ENCODE data around the gene DNAJC17.

DNAJC17 gene

DNA sequence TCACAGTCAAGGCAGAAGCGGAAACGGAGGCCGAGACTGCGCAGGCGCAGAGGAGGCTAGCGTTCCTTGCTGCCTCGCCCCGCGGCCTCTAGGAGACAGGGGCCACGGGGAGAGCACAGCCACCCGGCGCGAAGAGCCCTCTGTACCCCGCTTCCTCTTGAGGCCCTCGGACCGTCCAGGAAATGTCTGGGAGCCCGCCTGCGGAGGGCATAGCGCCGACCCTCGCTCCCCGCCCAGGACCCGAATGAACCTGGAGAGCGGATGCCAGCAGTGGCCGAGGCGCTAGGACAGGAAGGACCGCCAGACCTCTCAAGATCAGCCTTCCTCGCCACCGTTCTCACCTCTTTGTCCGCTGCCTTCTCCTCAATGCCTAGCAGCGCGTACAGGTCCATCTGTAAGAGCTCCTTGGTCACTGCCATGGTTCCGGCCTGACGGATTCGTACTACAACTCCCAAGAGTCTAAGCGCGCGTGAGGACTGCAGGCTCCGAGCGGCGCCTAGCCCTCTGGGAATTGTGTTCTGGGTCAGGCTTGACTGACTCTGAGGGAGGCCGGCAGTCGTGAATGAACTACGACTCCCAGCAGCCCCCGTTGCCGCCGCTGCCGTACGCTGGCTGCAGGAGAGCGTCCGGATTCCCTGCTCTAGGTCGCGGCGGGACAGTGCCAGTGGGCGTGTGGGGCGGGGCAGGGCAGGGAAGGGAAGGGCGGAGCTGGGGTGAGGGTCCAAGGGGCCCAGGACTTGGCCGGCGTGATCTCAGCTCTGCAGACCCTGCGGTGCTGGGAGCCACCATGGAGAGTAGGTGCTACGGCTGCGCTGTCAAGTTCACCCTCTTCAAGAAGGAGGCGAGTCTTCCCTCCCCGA lies at the start of gene DNAJC17, which contains the start of gene ZFYVE19:
Gene DNAJC17, minus strand, starts transcription at position 446 of the 860 bp plus-strand sequence. Its CDS starts 27 bp downstream, at position 419.
Gene ZFYVE19, plus strand, starts transcription at position 62 of the 860 bp plus-strand sequence. Its CDS starts 501 bp downstream, at position 563.
- no peak for FAIRE-seq

GRCh38 chr15:40856746-40857145 lies 49.5 kb upstream of the DNAJC17 start:
- FAIRE-seq: no peak

- no peak for FAIRE-seq
Observed at GRCh38 chr15:40855706-40856234, 48.5 kb upstream of the DNAJC17 start.

DNA sequence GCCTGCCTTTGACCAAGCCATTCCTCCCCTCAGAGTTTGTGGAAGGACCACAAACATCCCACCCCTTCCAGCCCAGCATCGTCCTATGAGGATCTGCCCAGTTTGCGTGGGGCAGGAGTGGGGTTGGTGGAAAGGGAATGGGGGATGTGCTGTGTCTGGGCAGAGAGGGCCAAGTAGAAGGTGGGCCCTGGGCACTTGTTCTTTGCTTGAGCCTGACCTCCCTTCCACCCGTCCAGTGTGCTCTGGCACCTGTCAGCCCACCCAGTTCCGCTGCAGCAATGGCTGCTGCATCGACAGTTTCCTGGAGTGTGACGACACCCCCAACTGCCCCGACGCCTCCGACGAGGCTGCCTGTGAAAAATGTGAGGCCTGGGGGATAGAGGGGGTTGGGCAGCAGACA lies 46.9 kb upstream of the DNAJC17 start:
- FAIRE-seq: no peak

- FAIRE-seq: no peak
Observed at GRCh38 chr15:40853241-40853890, 46.1 kb upstream of the DNAJC17 start.

DNA sequence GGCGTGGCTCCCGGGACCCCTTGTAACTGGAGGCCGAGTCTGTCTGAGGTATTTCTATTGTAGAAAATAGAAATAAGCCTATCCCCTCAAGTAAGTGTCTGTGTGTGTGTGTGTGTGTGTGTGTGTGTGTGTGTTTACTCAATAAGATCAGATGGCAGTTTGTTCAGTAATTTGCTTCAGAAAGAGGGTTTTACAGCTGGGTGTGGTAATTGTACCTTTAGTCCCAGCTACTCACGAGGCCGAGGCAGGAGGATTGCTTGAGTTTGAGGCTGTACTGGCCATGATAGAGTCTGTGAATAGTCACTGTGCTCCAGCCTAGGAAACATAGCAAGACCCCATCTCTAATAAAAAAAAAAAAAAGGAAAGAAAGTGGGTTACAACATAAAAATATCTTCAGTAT lies 45.3 kb upstream of the DNAJC17 start:
- no peak for FAIRE-seq

- FAIRE-seq: no peak
Observed at GRCh38 chr15:40850576-40851112, 43.4 kb upstream of the DNAJC17 start.

- no peak for FAIRE-seq
Observed at GRCh38 chr15:40847223-40847961, 40.1 kb upstream of the DNAJC17 start.

GRCh38 chr15:40846841-40847222 lies 39.6 kb upstream of the DNAJC17 start:
- FAIRE-seq: no peak

DNA sequence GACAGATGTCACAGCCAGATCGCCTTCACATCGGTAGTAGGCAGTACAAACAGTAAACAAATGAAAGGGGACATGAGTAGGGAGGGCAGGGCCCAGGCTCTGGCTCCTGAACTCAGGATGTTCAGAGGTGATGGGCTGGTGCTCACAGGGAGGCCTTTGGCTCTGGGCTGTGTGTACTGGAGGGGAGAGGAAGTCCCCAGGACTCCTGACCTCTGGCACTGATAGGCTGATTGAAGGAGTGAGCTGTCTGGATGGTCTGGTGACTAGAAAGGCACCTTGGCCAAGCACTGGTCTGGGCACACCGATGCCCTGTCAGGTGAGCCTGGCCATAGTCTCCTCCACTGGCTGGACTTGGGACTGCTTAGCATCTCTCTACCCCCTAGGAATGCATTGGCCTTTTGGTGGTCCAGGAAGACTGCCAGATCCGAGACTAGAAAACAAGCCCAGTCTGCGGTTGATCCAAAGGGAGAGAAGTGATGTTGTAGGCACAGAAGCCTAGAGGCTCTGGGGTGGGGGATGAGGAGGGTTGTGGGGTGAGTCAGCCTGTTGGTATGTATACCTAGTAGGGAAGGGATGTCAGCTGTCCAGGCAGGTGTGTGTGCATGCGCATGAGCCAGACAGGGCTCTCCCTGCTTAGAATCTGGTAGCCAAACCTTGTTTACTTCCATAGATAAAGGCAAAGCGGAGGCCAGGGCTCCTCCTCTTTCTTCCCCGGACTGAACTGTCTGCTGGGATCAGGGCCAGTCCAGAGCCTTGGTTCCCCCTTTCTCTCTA lies 38.4 kb upstream of the DNAJC17 start:
- FAIRE-seq: no peak

GRCh38 chr15:40845036-40845435 lies 37.8 kb upstream of the DNAJC17 start:
- FAIRE-seq: no peak

DNA sequence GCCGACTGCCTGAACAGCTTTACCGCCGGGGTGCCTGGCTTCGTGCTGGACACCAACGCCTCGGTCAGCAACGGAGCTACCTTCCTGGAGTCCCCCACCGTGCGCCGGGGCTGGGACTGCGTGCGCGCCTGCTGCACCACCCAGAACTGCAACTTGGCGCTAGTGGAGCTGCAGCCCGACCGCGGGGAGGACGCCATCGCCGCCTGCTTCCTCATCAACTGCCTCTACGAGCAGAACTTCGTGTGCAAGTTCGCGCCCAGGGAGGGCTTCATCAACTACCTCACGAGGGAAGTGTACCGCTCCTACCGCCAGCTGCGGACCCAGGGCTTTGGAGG lies 37.4 kb upstream of the DNAJC17 start:
- no peak for FAIRE-seq

GRCh38 chr15:40843885-40844695 lies 36.8 kb upstream of the DNAJC17 start, which contains the start of gene SPINT1:
TSS of gene SPINT1 (plus strand) at chr15:40844048. CDS start at chr15:40844555, 507 bp downstream.
- FAIRE-seq: no peak

GRCh38 chr15:40843261-40843884 lies 36.1 kb upstream of the DNAJC17 start:
- no peak for FAIRE-seq

DNA sequence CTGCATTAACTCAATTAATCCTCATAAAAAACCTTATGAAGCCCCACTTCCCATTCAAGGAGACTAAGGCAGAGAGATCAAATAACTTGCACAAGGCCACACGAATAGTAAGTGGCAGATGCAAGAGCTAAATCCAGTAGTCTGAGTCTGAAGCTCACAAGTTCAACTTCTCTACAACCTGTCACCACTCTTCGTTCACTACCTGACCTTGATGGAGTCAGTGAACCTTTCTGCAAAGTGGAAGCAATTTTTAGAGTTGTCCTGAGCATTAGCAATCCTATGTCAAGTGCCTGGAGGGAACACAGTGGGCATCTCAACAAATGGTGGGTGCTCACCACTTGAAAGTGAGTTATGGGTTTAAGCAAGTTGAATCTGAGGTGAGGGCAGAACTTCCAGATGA lies 34.5 kb upstream of the DNAJC17 start:
- FAIRE-seq: no peak

DNA sequence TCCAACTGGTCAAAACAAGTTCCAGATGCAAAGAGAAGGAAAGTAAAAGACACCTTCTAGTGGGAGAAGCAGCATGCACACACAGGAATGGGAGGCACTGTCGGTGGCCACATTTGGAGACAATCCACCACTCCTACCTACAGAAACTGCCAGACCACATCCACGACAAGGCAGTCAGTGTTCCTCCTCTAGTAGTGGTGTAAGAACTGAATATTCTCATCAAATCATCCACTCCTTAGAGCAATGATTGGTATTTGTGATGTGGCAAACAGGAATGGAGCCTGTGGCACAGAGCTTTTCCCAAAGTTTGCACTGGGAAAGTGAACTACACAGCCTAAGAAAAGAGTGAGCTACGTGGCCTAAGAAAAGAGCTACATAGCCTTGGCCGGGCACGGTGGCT lies 31.5 kb upstream of the DNAJC17 start:
- FAIRE-seq: no peak

DNA sequence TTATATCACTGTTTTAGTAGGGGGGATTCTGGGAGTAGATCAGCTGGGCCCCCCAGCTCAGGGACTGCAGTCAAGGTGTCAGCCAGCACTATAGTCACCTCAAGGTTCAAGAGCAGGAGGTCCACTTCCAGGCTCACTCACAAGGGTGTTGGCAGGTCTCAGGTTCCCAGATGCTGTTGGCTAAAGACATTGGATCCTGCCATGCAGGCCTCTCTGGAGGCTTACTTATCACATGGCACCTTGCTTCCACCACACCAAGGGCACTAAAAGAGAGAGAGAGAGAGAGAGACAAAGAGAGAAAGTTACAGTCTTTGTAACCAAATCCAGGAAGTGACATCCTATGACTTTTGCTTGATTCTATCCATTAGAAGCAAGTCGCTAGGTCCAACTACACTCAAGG lies 28.7 kb upstream of the DNAJC17 start:
- FAIRE-seq: no peak

DNA sequence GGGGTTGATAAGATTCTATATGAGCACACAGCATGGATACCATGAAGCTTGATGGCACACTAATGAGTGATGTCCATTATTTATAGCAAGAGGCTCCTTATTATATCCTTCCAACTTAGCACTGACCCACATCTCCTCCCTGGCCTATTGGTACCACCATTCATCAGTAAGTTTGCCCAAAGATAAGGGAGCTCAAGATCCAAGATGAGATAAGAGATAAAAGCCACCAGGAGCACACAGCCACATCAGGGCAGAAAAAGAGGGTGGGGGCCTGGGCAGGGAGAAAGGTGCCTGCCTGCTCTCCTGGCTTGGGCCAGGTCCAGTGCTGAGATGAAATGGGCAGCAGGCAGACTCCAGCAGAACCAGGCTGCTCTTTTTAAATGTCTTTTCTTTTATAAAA lies 25.6 kb upstream of the DNAJC17 start:
- FAIRE-seq: no peak

GRCh38 chr15:40831861-40832260 lies 24.6 kb upstream of the DNAJC17 start:
- FAIRE-seq: no peak

- FAIRE-seq: no peak
Observed at GRCh38 chr15:40830884-40831283, 23.6 kb upstream of the DNAJC17 start.

DNA sequence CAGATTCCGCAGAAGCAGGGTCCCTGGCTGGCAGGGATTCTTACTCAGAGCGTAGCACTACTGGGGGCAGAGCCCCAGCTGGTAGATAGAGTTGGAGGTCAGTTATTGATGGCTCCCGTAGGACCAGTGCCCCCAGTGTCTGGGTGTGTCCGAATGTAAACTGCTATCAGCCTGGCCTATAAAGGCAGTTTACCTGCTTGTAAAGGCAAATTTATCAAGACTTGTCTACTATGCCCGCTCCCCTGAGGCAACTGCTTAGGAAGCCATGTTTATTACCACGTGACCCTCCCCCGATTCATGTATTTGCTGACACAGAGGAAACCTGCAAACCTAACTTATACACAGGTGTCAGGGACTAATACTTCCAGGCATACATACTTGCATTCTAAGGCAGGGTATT lies 21.8 kb upstream of the DNAJC17 start:
- FAIRE-seq: no peak

Data from islet of Langerhans (tissue), 1 donor.